Stimulated activated naive CD8-positive, alpha-beta T cell treated with anti-CD3 and anti-CD28 coated beads, Interleukin-15, Interleukin-2, amounts not matched to agents 100 ng/mL and 50 ng/mL, for 24 hours (primary cell): ENCODE measurements around the gene MMRN1.

Experiments used
- H3K27ac Mint-ChIP-seq: one replicate; pipeline ENCODE4 v1.8.0; 2021; ENCODE audit warnings: mild to moderate bottlenecking, mixed read lengths
- H3K27me3 Mint-ChIP-seq: one replicate; pipeline ENCODE4 v1.8.0; 2021; ENCODE audit warnings: mixed read lengths
- H3K36me3 Mint-ChIP-seq: one replicate; pipeline ENCODE4 v1.8.0; 2021; ENCODE audit warnings: low read depth, mixed read lengths
- H3K4me1 Mint-ChIP-seq: one replicate; pipeline ENCODE4 v1.8.0; 2021; ENCODE audit warnings: low read depth, mixed read lengths
- H3K4me3 Mint-ChIP-seq: one replicate; pipeline ENCODE4 v1.8.0; 2021; ENCODE audit warnings: mild to moderate bottlenecking, mixed read lengths
- H3K9me3 Mint-ChIP-seq: one replicate; pipeline ENCODE4 v1.8.0; 2021; ENCODE audit warnings: mixed read lengths

The MMRN1 gene

DNA sequence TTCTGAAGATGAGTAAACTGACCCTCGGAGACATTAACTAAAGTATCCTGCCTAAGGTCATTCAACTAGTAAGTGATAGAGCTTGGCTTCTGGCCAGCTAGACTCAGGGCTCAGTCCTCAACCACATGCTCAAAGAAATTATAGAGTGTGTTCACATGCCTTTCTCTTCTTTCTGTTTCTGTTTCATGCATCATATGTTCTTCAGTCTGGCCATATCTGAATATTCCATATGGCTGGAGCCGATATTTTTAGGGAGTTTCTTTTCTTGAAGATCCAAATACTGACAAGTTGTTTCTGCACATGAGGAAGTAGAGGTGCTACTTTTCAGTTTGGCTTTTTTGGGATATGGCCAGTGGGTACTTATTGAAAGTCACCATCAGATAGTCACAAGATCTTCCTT is 44.9 kb downstream of the MMRN1 start:
- Mint-ChIP-seq H3K36me3 (no peaks in the 10 kb centered on the region), H3K4me3 (no peak overlapping the region), H3K4me1 (no peaks in the 10 kb centered on the region), H3K27me3 (no peaks in the 10 kb centered on the region), H3K27ac (no peak overlapping the region), H3K9me3 (no peaks in the 10 kb centered on the region)

DNA sequence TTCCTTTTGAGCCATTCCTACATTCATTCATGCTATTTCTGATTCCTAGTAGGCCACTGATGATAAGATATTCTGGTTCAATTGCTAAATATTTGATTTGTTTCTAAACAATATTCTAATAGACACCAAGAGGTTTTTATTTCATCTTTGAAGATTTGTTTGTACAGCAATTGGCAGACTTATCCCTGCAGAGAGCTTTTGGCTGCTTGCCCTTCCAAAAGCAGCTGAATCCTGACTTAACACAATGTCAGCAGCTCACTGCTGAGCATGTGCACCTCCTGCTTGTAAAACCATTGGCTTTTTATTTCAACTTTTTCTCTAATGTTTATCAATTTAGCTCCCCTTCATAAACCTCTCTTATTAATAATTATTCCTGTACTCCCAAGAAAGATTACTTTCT is 45.3 kb downstream of the MMRN1 start:
- H3K27me3 Mint-ChIP-seq = no peaks in the 10 kb centered on the region
- H3K4me1 Mint-ChIP-seq = no peaks in the 10 kb centered on the region
- H3K4me3 Mint-ChIP-seq = no peak overlapping the region
- H3K36me3 Mint-ChIP-seq = no peaks in the 10 kb centered on the region
- no peaks in the 10 kb centered on the region for H3K9me3 Mint-ChIP-seq
- H3K27ac Mint-ChIP-seq = no peak overlapping the region

DNA sequence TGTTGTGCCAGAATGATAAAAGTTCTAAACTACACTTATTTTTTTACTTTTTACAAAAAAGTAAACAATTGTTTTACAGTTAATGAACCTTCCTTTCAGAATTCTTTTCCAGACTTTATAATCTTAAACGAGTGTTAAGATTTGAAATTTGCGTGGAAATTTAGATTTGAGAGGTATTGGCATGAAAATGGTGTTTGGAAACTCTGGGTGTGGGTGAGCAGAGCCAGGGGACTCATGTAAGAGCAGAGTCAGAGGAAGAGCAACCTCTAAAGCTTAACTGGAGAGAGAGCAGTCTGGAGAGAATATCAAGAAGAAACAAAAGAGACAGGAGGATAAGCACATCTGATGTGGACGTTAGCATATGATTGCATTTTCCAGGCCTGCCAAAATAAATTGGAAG is 48.2 kb downstream of the MMRN1 start:
- Mint-ChIP-seq H3K9me3 (no peaks in the 10 kb centered on the region), H3K27ac (no peak overlapping the region), H3K4me3 (no peak overlapping the region), H3K4me1 (no peaks in the 10 kb centered on the region), H3K36me3 (no peaks in the 10 kb centered on the region), H3K27me3 (no peaks in the 10 kb centered on the region)

DNA sequence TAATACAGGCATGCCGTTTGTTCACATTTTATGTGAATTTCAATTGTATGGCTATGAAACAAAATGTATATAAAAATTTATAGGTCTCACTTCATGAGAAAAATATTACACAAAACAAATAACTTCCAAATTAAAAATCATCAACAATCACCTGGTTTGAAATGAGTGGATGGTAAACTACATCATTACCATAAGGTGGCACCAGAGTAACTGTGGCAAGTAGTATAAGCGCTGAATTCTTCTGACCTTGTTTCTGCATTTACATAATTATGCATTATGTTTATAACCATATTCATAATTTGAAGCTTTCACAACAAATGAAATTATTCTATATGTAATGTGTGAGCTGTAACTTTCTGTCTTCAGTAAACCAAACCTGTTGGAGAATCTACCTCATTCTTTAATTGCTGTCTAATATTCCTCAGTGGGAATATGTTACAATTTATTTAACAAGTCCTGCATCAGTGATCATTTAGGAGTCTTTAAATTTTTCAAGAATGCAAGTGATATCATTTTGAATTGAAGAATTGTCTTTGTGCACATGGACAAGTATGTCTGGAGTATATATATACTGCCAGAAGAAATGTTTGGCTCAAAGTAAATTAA is 55.2 kb downstream of the MMRN1 start:
- Mint-ChIP-seq H3K4me3 (no peak overlapping the region), H3K27ac (no peak overlapping the region), H3K36me3 (no peaks in the 10 kb centered on the region), H3K9me3 (no peaks in the 10 kb centered on the region), H3K27me3 (no peaks in the 10 kb centered on the region), H3K4me1 (no peaks in the 10 kb centered on the region)

- Mint-ChIP-seq H3K27me3 (peaks cover 3% of the 10 kb centered on the region), H3K4me3 (no peak overlapping the region), H3K4me1 (no peaks in the 10 kb centered on the region), H3K9me3 (no peaks in the 10 kb centered on the region), H3K27ac (no peak overlapping the region), H3K36me3 (no peaks in the 10 kb centered on the region)
Measured at GRCh38 chr4:89952458-89952857, 57.8 kb downstream of the MMRN1 start.

GRCh38 chr4:89954906-89955695 is 60.4 kb downstream of the MMRN1 start:
- Mint-ChIP-seq H3K27ac (no peak overlapping the region), H3K4me1 (no peaks in the 10 kb centered on the region), H3K4me3 (no peak overlapping the region), H3K9me3 (no peaks in the 10 kb centered on the region), H3K36me3 (no peaks in the 10 kb centered on the region), H3K27me3 (peaks cover 3% of the 10 kb centered on the region)

DNA sequence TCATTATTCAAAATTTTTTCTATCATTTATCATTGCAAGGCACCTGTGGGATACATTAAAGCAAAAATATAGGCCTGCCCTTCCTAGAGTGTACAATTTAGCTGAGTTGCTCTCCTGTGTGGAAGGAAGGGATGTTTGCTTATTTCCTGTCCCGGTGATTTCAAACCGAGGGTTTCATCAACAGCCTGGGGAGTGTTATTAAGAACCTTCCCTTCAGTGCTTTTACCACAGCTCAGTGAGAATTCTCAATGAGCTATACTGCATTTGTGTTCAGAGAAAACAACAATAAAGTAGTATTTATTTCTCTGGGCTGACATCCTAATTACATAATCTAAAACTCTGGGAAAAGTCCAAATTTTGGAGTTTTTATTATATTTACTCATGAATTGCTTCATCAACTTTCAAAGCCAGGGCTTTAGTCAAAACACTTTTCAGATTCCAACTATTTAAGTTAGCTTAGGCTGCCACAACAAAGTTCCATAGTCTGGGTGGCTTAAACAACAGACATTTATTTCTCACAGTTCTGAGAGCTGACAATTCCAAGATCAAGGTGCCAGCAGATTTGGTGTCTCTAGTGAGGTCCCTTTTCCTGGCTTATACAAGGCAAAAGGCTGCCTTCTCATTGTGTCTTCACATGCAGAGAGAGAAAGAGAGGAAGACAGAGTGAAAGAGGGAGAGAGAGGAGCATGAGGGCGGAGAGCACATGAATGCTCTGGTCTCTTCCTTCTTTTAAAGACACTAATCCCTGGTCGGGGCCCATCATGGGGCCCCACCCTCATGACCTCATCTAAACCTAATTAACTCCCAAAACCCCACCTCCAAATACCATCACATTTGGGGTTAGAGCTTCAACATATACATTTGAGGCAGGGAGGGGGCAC is 62.6 kb downstream of the MMRN1 start:
- H3K4me3 Mint-ChIP-seq = no peak overlapping the region
- no peak overlapping the region for H3K27ac Mint-ChIP-seq
- no peaks in the 10 kb centered on the region for H3K36me3 Mint-ChIP-seq
- peaks cover 3% of the 10 kb centered on the region for H3K27me3 Mint-ChIP-seq
- no peaks in the 10 kb centered on the region for H3K9me3 Mint-ChIP-seq
- no peaks in the 10 kb centered on the region for H3K4me1 Mint-ChIP-seq

DNA sequence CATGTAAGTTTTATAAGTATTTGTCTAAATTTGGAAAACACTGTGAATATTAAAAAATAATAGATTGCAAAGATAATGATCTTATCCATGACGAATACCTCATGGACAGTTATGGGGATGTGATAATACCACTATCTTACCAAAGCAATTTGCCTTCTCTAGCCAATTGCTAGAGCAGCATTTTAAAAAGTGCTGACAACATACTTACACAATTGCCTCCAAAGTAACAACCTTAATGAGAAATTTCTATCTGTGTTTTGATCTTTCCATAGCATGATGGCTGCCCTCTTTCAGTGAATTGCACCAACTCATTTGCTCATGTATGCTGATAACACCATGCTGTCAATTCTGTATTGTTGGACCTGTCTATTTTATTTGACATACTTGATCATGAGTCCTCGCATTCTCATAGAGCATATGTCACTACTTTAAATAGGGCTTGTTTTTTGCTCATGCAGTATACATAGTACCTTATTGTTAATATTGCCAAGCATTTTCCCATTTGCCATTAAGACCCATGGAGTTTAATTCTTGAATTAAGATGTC is 87.2 kb downstream of the MMRN1 start:
- Mint-ChIP-seq H3K36me3 (no peaks in the 10 kb centered on the region), H3K4me3 (no peak overlapping the region), H3K4me1 (no peaks in the 10 kb centered on the region), H3K9me3 (no peaks in the 10 kb centered on the region), H3K27me3 (peaks cover 4% of the 10 kb centered on the region), H3K27ac (no peak overlapping the region)

- Mint-ChIP-seq H3K4me1 (no peaks in the 10 kb centered on the region), H3K36me3 (no peaks in the 10 kb centered on the region), H3K9me3 (no peaks in the 10 kb centered on the region), H3K4me3 (no peak overlapping the region), H3K27ac (no peak overlapping the region), H3K27me3 (peaks cover 7% of the 10 kb centered on the region)
Measured at GRCh38 chr4:89988268-89988667, 93.6 kb downstream of the MMRN1 start.

- no peaks in the 10 kb centered on the region for H3K9me3 Mint-ChIP-seq
- no peaks in the 10 kb centered on the region for H3K4me1 Mint-ChIP-seq
- H3K4me3 Mint-ChIP-seq = no peak overlapping the region
- H3K27ac Mint-ChIP-seq = no peak overlapping the region
- no peaks in the 10 kb centered on the region for H3K36me3 Mint-ChIP-seq
- peaks cover 15% of the 10 kb centered on the region for H3K27me3 Mint-ChIP-seq
Measured at GRCh38 chr4:89992744-89993143, 98.1 kb downstream of the MMRN1 start.

GRCh38 chr4:89994176-89994873 is 99.7 kb downstream of the MMRN1 start:
- H3K4me1 Mint-ChIP-seq = no peaks in the 10 kb centered on the region
- no peaks in the 10 kb centered on the region for H3K36me3 Mint-ChIP-seq
- H3K27ac Mint-ChIP-seq = no peak overlapping the region
- no peaks in the 10 kb centered on the region for H3K9me3 Mint-ChIP-seq
- H3K4me3 Mint-ChIP-seq = no peak overlapping the region
- peaks cover 20% of the 10 kb centered on the region for H3K27me3 Mint-ChIP-seq

DNA sequence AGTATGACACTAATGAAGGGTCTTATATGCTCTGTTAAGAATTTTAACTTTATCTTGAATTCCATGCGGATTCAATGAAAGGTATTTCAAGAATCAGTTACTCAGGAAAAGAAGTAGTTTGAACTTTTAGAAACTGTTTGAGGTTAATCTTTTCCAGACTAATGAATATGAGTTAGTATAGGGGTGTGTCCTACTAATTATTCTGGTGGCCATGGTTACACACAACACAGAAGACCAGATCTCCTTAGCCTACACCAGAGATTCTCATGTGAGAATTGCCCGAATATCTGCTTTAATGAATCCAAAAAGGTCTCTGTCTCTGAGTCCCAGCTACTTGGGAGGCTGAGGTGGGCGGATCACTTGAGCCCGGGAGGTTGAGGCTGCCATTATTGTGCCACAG is 100.4 kb downstream of the MMRN1 start:
- Mint-ChIP-seq H3K4me1 (no peaks in the 10 kb centered on the region), H3K36me3 (no peaks in the 10 kb centered on the region), H3K27me3 (peaks cover 20% of the 10 kb centered on the region), H3K27ac (no peak overlapping the region), H3K9me3 (no peaks in the 10 kb centered on the region), H3K4me3 (no peak overlapping the region)

GRCh38 chr4:89995814-89996213 is 101.2 kb downstream of the MMRN1 start:
- Mint-ChIP-seq H3K4me3 (no peak overlapping the region), H3K9me3 (no peaks in the 10 kb centered on the region), H3K4me1 (no peaks in the 10 kb centered on the region), H3K27me3 (peaks cover 20% of the 10 kb centered on the region), H3K27ac (no peak overlapping the region), H3K36me3 (no peaks in the 10 kb centered on the region)

- H3K36me3 Mint-ChIP-seq = no peaks in the 10 kb centered on the region
- no peaks in the 10 kb centered on the region for H3K4me1 Mint-ChIP-seq
- H3K9me3 Mint-ChIP-seq = no peaks in the 10 kb centered on the region
- H3K27me3 Mint-ChIP-seq = peaks cover 14% of the 10 kb centered on the region
- no peak overlapping the region for H3K4me3 Mint-ChIP-seq
- H3K27ac Mint-ChIP-seq = no peak overlapping the region
Measured at GRCh38 chr4:89997171-89997704, 102.6 kb downstream of the MMRN1 start.
